B cell (primary cell): Measurements from ENCODE around the gene AP4M1. TPM values are rescaled to one million over a fixed set of nuclear protein-coding genes. Genes with fewer than 3 reads are reported as not detected.

Experiments used
- ATAC-seq: fragments of 200-7000 bp; cut with Tn5 transposase; one replicate; pipeline ENCODE4 v1.10.0; 2021; ENCODE audit warnings: low read depth, mild to moderate bottlenecking, moderate number of reproducible peaks, moderate library complexity
- CTCF ChIA-PET: fragments of 350-600 bp; sonication (Branson Sonifier 250); formaldehyde crosslinking; loops from one replicate; lab custom pipeline; 2021; ENCODE audit warnings: antibody characterized with exemption, inconsistent platforms; lab: Charles Lee
- POLR2A ChIA-PET: fragments of 350-600 bp; sonication (Branson Sonifier 250); formaldehyde crosslinking; loops from one replicate; lab custom pipeline; 2021; ENCODE audit warnings: antibody characterized with exemption; lab: Charles Lee
- DNase-seq: peaks from one replicate; pipeline ENCODE4 v3.0.0; 2013
- H2AFZ ChIP-seq: 2 replicates; pipeline ENCODE4 v1.6.1; 2012; ENCODE audit warnings: mild to moderate bottlenecking, low read depth, low read length; ENCODE audit not compliant: insufficient read depth, poor library complexity, severe bottlenecking
- H3K27ac ChIP-seq, 2 donors: 1 replicate in 1 of 2; 2 replicates in 1 of 2; pipeline ENCODE4 v1.5.1; 2012 to 2013; ENCODE audit warnings: low read length in 2 of 2, mild to moderate bottlenecking in 2 of 2, moderate library complexity in 1 of 2
- H3K27me3 ChIP-seq, 4 experiments: fragments of 200-600 bp in 1 of 4; sonication (generic) in 1 of 4; replicated peaks in 1 of 4; 1 replicate in 2 of 4; 2 replicates in 2 of 4; pipeline versions ENCODE4 v1.6.1 to v1.7.0; 2013 to 2016; ENCODE audit warnings: low read length in 3 of 4, mild to moderate bottlenecking in 2 of 4, mixed read lengths in 1 of 4, moderate library complexity in 1 of 4; ENCODE audit not compliant: insufficient read depth in 4 of 4, control insufficient read depth in 3 of 4; ENCODE audit errors: control extremely low read depth in 1 of 4
- H3K36me3 ChIP-seq, 2 experiments: replicated peaks in 1 of 2; 1 replicate in 1 of 2; 2 replicates in 1 of 2; pipeline versions ENCODE4 v1.6.1 to v1.7.1; 2013; ENCODE audit warnings: low read length in 1 of 2; ENCODE audit not compliant: insufficient read depth in 2 of 2, control insufficient read depth in 1 of 2; ENCODE audit errors: control extremely low read depth in 1 of 2, extremely low read depth in 1 of 2
- H3K4me1 ChIP-seq, 2 donors: fragments of 200-600 bp in 1 of 2; sonication (generic) in 1 of 2; 1 replicate in 1 of 2; 2 replicates in 1 of 2; pipeline versions ENCODE4 v1.5.1 to v1.6.1; 2013 to 2017; ENCODE audit warnings: low read length in 2 of 2; ENCODE audit not compliant: control insufficient read depth in 2 of 2, insufficient read depth in 2 of 2
- H3K4me2 ChIP-seq: replicated peaks from 2 replicates; pipeline ENCODE3; 2012; ENCODE audit warnings: mild to moderate bottlenecking, low read depth, low read length; ENCODE audit not compliant: poor library complexity, severe bottlenecking
- H3K4me3 ChIP-seq, 5 experiments: fragments of 200-600 bp in 1 of 5; sonication (generic) in 1 of 5; 1 replicate in 3 of 5; 2 replicates in 2 of 5; pipeline versions ENCODE4 v1.5.1 to v1.7.0; 2011 to 2016; ENCODE audit warnings: low read length in 4 of 5, mild to moderate bottlenecking in 4 of 5, low read depth in 2 of 5, control low read depth in 1 of 5, moderate library complexity in 1 of 5; ENCODE audit not compliant: insufficient read depth in 1 of 5; ENCODE audit errors: control extremely low read depth in 1 of 5, extremely low read depth in 1 of 5
- H3K79me2 ChIP-seq: fragments of 200-600 bp; sonication (generic); one replicate; pipeline ENCODE4 v1.6.0; 2016; ENCODE audit warnings: low read length; ENCODE audit not compliant: control insufficient read depth, insufficient read depth
- H3K9ac ChIP-seq: fragments of 200-600 bp; sonication (generic); 2 replicates; pipeline ENCODE4 v1.6.1; 2017; ENCODE audit warnings: mild to moderate bottlenecking, low read length, moderate library complexity
- H3K9me3 ChIP-seq, 3 donors: one replicate each; pipeline versions ENCODE4 v1.6.1 to v1.7.1; 2013; ENCODE audit warnings: low read length in 2 of 3; ENCODE audit not compliant: control insufficient read depth in 2 of 3, insufficient read depth in 1 of 3; ENCODE audit errors: control extremely low read depth in 1 of 3
- H4K20me1 ChIP-seq: 2 replicates; pipeline ENCODE4 v1.6.0; 2012; ENCODE audit warnings: mild to moderate bottlenecking, low read length; ENCODE audit not compliant: insufficient read depth, control insufficient read depth, poor library complexity, severe bottlenecking
- H3K27ac Mint-ChIP-seq: one replicate; pipeline ENCODE4 v1.8.0; 2021; ENCODE audit warnings: mixed read lengths
- H3K27me3 Mint-ChIP-seq: one replicate; pipeline ENCODE4 v1.8.0; 2021; ENCODE audit warnings: mixed read lengths
- H3K4me1 Mint-ChIP-seq: one replicate; pipeline ENCODE4 v1.8.0; 2021; ENCODE audit warnings: mixed read lengths
- H3K4me3 Mint-ChIP-seq: one replicate; pipeline ENCODE4 v1.8.0; 2021; ENCODE audit warnings: mixed read lengths
- H3K9me3 Mint-ChIP-seq: one replicate; pipeline ENCODE4 v1.8.0; 2022; ENCODE audit warnings: mixed read lengths; ENCODE audit not compliant: insufficient read depth
- EZH2 ChIP-seq: IDR thresholded peaks from 2 replicates; pipeline ENCODE4 v1.6.1; 2012; ENCODE audit warnings: borderline replicate concordance, low read depth, mild to moderate bottlenecking, moderate library complexity, low read length; ENCODE audit not compliant: insufficient read depth, poor library complexity, severe bottlenecking
- WGBS: methylation state at CpG from one replicate; pipeline ENCODE4 v1.1.5; 2013; ENCODE audit warnings: missing lambda C conversion rate; ENCODE audit not compliant: insufficient coverage; 5-methylcytosine and 5-hydroxymethylcytosine counted together
- intact Hi-C: fragments of 100-400 bp; cut with micrococcal nuclease; formaldehyde crosslinking; loops from one replicate; pipeline ENCODE4 v1.10.0; 2022
- polyA plus RNA-seq: library from polyadenylated mRNA; depleted of rRNA; stranded (reverse); fragments of >200 nt; gene quantifications from 2 replicates; pipeline ENCODE4 v1.2.3, GENCODE V29; 2012
- total RNA-seq, 2 donors: library from RNA; stranded (reverse); fragments of 120-200 nt in 1 of 2; gene quantifications; 1 replicate in 1 of 2; 2 replicates in 1 of 2; pipeline versions ENCODE4 v1.2.3 to v1.2.4, GENCODE V29; 2013 to 2022
- TF ChIP-seq, protein P1 (sequence below): fragments of 200-600 bp; IDR thresholded peaks from one replicate; pipeline ENCODE4 v1.8.0; 2022; ENCODE audit warnings: antibody characterized with exemption, mild to moderate bottlenecking

The AP4M1 gene
- total and polyA plus RNA-seq, 2 donors (not counting 1 experiment from before 2014, with no cell fraction given), result 9.0 to 17.6 TPM

DNA sequence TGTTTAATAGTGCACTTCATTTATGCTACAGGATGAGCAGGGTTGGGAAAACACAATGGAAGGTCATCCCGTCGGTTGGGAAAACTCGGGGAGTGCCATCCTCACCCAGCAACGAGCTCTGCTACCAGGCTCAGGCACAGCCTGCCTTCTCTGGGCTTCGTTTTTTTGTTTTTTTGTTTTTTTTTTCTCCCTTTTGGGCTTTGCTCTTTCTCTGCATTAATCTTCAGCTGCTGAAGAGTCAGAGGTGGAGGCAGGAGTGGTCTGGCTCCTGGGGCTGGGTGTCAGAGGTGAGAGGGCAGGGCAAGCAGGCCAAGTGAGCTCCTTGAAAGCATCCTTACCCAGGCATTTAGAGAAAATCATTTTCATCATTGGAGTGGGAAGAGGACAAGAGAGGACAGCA, 31.5 kb upstream of the AP4M1 start:
- WGBS, result 98% methylated on average over 5 of the region's 5 CpGs
- H4K20me1 ChIP-seq, result no peaks in the 10 kb centered on the region
- H3K27ac ChIP-seq, result no peak overlapping the region
- H3K9me3 ChIP-seq, result peaks cover 1 to 47% (median 26%) of the 10 kb centered on the region in 3 donors
- H3K4me2 ChIP-seq, result no peak overlapping the region
- no peaks in the 10 kb centered on the region for H3K79me2 ChIP-seq
- H3K27me3 ChIP-seq, result no peaks in the 10 kb centered on the region
- POLR2A ChIA-PET, result no interaction called here
- no peak overlapping the region for H3K9ac ChIP-seq
- no peaks in the 10 kb centered on the region for H3K27me3 Mint-ChIP-seq
- no peak overlapping the region for H3K27ac Mint-ChIP-seq
- DNase-seq (no peak), ATAC-seq (no peak)
- no peak for TF ChIP-seq EZH2
- TF ChIP-seq, protein P1, sequence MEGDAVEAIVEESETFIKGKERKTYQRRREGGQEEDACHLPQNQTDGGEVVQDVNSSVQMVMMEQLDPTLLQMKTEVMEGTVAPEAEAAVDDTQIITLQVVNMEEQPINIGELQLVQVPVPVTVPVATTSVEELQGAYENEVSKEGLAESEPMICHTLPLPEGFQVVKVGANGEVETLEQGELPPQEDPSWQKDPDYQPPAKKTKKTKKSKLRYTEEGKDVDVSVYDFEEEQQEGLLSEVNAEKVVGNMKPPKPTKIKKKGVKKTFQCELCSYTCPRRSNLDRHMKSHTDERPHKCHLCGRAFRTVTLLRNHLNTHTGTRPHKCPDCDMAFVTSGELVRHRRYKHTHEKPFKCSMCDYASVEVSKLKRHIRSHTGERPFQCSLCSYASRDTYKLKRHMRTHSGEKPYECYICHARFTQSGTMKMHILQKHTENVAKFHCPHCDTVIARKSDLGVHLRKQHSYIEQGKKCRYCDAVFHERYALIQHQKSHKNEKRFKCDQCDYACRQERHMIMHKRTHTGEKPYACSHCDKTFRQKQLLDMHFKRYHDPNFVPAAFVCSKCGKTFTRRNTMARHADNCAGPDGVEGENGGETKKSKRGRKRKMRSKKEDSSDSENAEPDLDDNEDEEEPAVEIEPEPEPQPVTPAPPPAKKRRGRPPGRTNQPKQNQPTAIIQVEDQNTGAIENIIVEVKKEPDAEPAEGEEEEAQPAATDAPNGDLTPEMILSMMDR, result no peak
- CTCF ChIA-PET, result interaction anchor here (0.7 to 1.1 kb wide), 2 partner anchors 9 to 280 kb away, joined by 3 read pairs; no protein-coding TSS in a partner anchor
- no peak overlapping the region for H2AFZ ChIP-seq
- H3K4me1 ChIP-seq, result no peaks in the 10 kb centered on the region
- peaks cover 18 to 54% of the 10 kb centered on the region in 2 experiments for H3K36me3 ChIP-seq
- intact Hi-C loops, result no loop called here
- no peak overlapping the region for H3K4me3 Mint-ChIP-seq
- no peaks in the 10 kb centered on the region for H3K4me1 Mint-ChIP-seq
- H3K4me3 ChIP-seq, result no peak overlapping the region
- H3K9me3 Mint-ChIP-seq, result peaks cover 14% of the 10 kb centered on the region

DNA sequence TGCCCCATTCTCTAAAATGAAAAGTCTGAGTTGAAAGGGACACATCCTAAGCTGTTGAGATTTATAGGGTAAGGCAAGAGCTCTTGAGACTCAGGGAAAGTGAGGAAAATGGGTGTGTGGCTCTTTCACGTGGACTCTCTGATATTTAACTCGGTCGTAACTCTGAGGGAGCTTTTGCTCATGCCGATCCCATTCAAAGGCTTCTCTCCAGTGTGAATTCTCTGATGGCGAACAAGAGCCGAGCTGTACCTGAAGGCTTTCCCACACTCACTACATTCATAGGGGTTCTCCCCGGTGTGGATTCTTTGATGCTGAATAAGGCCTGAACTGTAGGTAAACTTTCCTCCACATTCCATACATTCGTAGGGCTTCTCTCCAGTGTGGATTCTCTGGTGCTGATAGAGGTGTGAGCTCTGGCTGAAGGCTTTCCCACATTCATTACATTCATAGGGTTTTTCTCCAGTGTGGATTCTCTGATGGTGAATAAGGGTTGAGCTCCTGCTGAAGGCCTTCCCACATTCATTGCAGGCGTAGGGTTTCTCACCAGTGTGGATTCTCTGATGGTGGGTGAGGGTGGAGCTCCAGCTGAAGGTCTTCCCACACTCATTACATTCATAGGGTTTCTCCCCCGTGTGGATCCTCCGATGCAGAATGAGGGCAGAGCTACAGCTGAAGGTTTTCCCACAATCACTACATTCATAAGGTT, 30.3 kb upstream of the AP4M1 start:
- peaks cover 24 to 63% of the 10 kb centered on the region in 2 experiments for H3K36me3 ChIP-seq
- H3K4me3 ChIP-seq, result no peak overlapping the region
- H3K9me3 ChIP-seq, result peaks cover 1 to 47% (median 26%) of the 10 kb centered on the region in 3 donors
- intact Hi-C loops, result no loop called here
- WGBS, result 96% methylated on average over 5 of the region's 11 CpGs
- no peaks in the 10 kb centered on the region for H3K79me2 ChIP-seq
- no peak for DNase-seq
- Mint-ChIP-seq H3K27me3 (no peaks in the 10 kb centered on the region), H3K9me3 (peaks cover 14% of the 10 kb centered on the region), H3K4me1 (no peaks in the 10 kb centered on the region), H3K27ac (no peak overlapping the region), H3K4me3 (no peak overlapping the region)
- no peak for ATAC-seq
- H4K20me1 ChIP-seq, result no peaks in the 10 kb centered on the region
- no peak overlapping the region for H2AFZ ChIP-seq
- no peak for TF ChIP-seq EZH2
- TF ChIP-seq, protein P1, result no peak
- no peak overlapping the region for H3K9ac ChIP-seq
- no peaks in the 10 kb centered on the region for H3K4me1 ChIP-seq
- no peak overlapping the region for H3K4me2 ChIP-seq
- no peaks in the 10 kb centered on the region for H3K27me3 ChIP-seq
- ChIA-PET POLR2A (interaction anchor here (0.8 kb wide), 1 partner anchor 56 kb away, joined by 5 read pairs; the partner anchor contains the start of gene ZKSCAN1), CTCF (interaction anchor here (0.5 to 1.6 kb wide), 2 partner anchors 13 to 462 kb away, joined by 3 to 4 read pairs; no protein-coding TSS in a partner anchor)
- no peak overlapping the region for H3K27ac ChIP-seq
